Skeletal muscle cell (primary cell): ENCODE measurements around the gene GFOD1.

Experiments used
- DNase-seq: peaks from one replicate; pipeline ENCODE4 v3.0.0-alpha.2; 2010; ENCODE audit warnings: low read depth
- H3K4me3 ChIP-seq: 2 replicates; pipeline ENCODE4 v1.5.1; 2011; ENCODE audit warnings: low read depth, mild to moderate bottlenecking, control low read depth, low read length, moderate library complexity

GFOD1 gene

GRCh38 chr6:13415283-13415682 is 72.1 kb downstream of the GFOD1 start:
- no peak for DNase-seq
- H3K4me3 ChIP-seq, result no peak overlapping the region

DNA sequence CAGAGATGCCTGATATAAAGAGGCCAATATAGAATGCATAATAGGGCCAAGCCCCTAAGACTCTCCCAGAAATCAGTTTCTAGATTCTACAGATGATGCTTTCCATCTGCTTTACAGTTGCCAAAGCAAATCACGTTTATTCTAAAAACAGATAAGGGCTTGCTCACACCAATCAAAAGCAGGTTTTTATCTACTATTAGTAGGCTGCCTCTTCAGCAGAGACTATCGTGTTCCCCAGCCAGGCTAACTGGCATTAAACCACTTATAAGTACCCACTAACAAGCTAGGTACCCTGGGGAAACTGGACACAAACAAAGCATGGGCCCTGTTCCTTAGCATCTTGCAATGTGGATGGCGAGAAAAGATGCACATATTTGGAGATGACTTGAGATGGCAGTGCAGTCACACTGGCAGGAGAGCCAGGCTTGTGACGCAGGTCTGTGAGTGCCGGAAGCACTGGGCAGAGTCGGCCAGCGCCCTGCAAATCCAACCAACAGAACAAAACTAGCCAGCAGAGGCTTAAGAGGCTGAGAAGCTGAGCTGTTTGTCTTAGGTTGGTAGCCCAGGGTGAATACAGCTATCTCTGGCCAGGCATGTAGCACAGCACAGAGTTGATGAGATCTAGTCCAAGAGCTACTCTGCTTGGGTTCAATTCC is 73.4 kb downstream of the GFOD1 start:
- DNase-seq, result no peak

GRCh38 chr6:13413466-13413862 is 73.9 kb downstream of the GFOD1 start:
- H3K4me3 ChIP-seq, result no peak overlapping the region
- DNase-seq, result no peak

More for the DNA sequence above, 73.4 kb downstream of the GFOD1 start:
- H3K4me3 ChIP-seq, result no peak overlapping the region

DNA sequence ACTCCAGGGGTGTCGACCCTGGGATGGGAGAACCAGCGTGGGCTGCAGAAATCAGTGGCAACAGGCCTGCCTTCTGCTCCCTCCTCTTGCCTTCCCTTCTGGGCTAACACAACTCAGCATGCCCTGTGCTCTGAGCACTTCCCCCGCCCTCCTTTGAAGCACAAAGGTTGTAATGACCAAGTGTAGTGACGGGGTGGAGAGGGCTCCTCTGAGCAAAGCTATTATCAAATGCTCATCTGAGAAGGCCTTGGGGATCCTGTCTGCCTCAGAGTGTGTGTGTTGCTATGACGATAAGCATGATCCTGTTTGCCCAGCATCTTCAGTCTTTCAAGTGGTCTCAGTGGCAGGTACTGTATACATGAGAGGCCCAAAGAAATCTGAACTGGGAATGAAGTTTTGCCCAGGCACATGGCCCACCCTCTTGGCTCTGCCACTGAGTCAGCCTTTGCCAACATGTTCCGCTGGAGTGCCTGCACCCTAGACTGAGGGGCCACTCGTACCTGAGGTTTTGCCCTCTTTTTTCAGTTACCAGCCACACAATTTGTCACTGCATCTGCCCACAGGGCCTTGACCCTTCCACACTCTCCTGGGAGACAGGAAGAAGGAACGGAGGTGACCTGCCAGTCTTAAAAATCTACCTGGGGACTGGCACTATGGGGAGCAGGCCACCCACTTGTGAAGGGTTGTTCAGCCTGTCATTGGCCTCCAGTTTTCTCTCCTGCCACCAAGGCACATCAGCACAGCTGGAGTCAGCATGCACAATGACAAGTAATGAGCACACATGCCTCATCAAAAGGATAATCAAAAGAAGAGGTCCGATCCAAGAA is 74.5 kb downstream of the GFOD1 start:
- DNase-seq, result no peak
- H3K4me3 ChIP-seq, result no peak overlapping the region

DNA sequence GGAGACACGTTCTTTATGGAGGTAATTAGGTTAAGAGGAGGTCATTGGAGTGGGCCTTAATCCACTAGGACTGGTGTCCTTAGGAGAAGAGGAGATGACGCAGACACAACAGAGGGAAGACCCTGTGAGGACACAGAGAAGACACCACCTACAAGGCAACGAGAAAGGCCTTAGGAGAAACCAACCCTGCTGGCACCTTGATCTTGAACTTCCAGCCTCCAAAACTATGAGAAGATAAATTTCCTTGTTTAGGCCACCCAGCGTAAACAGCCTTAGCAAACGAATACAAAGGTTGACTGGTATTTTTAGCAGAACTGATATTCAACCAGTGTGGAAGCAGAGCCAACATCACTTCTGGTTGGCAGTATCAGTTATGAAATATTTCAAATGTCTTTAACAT is 75.2 kb downstream of the GFOD1 start:
- DNase-seq, result no peak
- H3K4me3 ChIP-seq, result no peak overlapping the region

DNA sequence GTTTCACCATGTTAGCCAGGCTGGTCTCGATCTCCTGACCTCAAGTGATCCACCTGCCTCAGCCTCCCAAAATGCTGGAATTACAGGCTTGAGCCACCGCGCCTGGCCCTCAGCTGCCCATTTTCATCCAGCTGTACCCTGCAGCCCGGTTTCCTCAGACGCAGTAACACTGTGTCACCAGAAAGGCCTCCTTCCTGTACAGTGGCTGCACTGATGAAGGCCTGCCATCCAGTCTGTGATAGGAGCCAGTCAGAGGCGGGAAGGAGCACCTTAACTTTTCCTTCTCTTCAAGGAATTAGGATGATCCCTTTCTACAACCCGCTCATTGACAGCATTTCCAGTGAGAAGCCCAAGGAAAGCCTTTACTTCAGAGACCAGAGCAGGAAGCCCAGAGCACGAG is 75.9 kb downstream of the GFOD1 start:
- no peak overlapping the region for H3K4me3 ChIP-seq
- no peak for DNase-seq

- no peak for DNase-seq
- H3K4me3 ChIP-seq, result no peak overlapping the region
These were observed 77.4 kb downstream of the GFOD1 start for GRCh38 chr6:13409991-13410390.

- no peak overlapping the region for H3K4me3 ChIP-seq
- DNase-seq, result peak; percentile 79
These were observed 79.4 kb downstream of the GFOD1 start for GRCh38 chr6:13407709-13408695.

- no peak for DNase-seq
- no peak overlapping the region for H3K4me3 ChIP-seq
These were observed 80.1 kb downstream of the GFOD1 start for GRCh38 chr6:13407368-13407708.

- H3K4me3 ChIP-seq, result no peak overlapping the region
- no peak for DNase-seq
These were observed 80.6 kb downstream of the GFOD1 start for GRCh38 chr6:13406781-13407180.

- H3K4me3 ChIP-seq, result no peak overlapping the region
- no peak for DNase-seq
These were observed 81.4 kb downstream of the GFOD1 start for GRCh38 chr6:13405961-13406477.

DNA sequence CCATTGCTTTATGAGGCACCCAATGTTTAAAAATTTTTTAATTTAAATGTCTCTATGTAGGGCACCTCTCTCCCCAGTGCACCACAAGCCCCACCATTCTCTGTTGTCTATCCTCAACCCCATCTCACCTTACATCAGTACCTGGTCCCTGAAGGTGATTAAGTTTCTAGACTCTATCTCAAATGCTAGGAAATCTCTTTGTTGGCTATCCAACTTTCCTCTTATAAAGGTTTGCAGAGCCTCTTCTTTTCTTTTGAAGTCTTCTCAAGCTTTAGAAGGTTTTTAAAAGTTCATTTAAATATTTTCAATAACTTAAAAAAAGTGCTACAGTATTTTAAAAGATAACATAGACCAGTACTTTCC is 82.5 kb downstream of the GFOD1 start:
- no peak for DNase-seq
- H3K4me3 ChIP-seq, result no peak overlapping the region

GRCh38 chr6:13404228-13404891 is 83.0 kb downstream of the GFOD1 start:
- H3K4me3 ChIP-seq, result no peak overlapping the region
- DNase-seq, result no peak

DNA sequence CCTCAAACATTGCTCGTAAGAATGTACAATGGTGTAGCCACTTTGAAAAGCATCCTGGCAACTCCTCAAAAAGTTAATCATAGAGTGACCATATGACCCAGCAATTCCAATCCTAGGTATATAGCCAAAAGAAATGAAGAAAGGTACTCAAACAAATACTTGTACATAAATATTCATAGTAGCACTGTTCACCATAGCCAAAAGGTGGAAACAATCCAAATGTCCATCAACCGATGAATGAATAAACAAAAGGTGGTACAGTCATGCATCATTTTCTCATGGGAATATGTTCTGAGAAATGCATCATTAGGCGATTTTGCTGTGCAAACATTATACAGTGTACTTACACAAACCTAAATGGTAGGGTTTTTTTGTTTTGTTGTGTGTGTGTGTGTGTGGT is 84.7 kb downstream of the GFOD1 start:
- H3K4me3 ChIP-seq, result no peak overlapping the region
- DNase-seq, result no peak

DNA sequence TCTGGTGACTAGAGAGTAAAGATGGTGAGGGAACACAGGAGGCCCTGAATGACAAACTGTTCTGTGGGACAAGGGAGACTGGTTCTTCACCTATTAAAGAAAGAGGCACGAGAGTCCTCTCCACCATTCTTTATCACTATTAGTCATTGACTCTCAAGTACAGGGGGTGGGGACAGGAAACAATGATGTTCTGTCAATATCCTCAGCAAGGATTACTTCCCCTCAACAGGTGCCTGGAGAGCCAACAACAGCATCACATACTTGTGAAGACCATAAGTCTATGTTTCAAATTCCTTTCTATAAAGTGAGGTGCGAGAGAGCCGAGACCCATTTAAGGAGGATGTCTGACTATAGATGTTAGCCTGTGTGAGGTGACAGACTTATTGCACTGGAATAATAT is 86.6 kb downstream of the GFOD1 start:
- H3K4me3 ChIP-seq, result no peak overlapping the region
- no peak for DNase-seq

DNA sequence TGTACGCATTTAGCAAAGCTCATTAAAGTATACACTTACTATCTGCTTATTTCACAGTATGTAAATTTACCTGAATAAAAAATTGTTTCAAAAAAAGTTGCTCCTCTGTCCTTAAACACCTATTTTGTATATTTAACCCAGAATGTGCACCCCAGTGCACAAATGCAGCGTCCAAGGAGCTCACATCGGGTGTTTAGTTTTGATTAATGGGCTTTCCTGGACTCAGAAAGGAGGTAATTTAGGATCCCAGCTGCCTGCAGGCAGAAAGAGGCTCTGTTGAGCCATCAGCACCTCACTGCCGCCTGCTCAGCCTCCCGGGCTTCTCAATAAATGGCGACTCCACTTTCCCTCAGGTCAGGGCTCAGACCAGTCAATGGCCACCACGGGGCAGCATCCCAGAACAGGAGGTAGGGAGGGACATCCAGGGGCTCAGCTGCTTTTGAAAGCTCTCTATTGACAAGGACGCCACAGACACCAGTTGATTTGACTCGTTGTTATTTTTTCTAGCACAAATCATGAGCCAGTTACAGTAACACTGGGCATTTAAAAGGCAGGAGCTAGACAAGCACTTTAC is 88.9 kb downstream of the GFOD1 start:
- no peak for DNase-seq
- no peak overlapping the region for H3K4me3 ChIP-seq

DNA sequence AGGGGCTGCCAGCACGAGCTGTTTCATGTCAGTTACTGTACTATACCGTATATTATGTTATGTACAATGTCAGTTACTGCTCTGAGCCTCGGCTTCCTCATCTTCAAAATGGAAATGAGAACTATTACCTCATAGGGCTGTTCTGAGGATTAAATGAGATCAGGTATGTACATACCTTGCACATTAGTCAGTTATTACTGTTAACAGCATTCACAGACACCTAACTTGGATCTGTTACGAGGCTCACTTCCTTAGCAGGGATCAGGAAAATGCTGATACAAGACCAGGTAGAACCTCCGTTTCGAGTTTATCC is 89.4 kb downstream of the GFOD1 start:
- H3K4me3 ChIP-seq, result no peak overlapping the region
- no peak for DNase-seq

GRCh38 chr6:13397359-13398068 is 89.9 kb downstream of the GFOD1 start:
- DNase-seq, result no peak
- no peak overlapping the region for H3K4me3 ChIP-seq
